Adipose tissue (tissue), 3 donors: Measurements from ENCODE around the gene LHFPL4. TPM values are rescaled to one million over a fixed set of nuclear protein-coding genes. Genes with fewer than 3 reads are reported as not detected.
"Not testable (repeated sequence)": the region's sequence is repeated elsewhere in the genome, so short reads cannot be mapped to it uniquely, and the experiment has no call there.

Experiments used
- H3K27ac ChIP-seq: one replicate; pipeline ENCODE4 v1.5.1; 2013; ENCODE audit warnings: low read depth, low read length
- WGBS, 3 donors: extraction: QIAGEN DNeasy Blood & Tissue Kit; methylation state at CpG; one replicate each; pipeline ENCODE4 v1.1.7; 2013; 5-methylcytosine and 5-hydroxymethylcytosine counted together
- polyA plus RNA-seq, 3 donors: library from polyadenylated mRNA; stranded (reverse); fragments of 200-250 nt; gene quantifications; one replicate each; pipeline ENCODE4 v1.2.3, GENCODE V29; 2013
- donor health status: healthy with polysubstance abuse.
- donor health status: Bipolar disorder and iron deficiency.
- donor health status: healthy.

The LHFPL4 gene
- under 1 TPM in 2 of 3 donors, not detected in 1; 0.01 to 0.51 TPM for polyA plus RNA-seq

- whole genome bisulfite sequencing, 3 donors = 1 to 4% (median 3%) methylated on average over 33 to 75 of the region's 75 CpGs
- no peak within 1 kb of the TSS for H3K27ac ChIP-seq
Observed at GRCh38 chr3:9553021-9553947, at the start of gene LHFPL4. TSS of gene LHFPL4 (minus strand) at chr3:9553822. CDS start at chr3:9552679, 1,143 bp downstream.

DNA sequence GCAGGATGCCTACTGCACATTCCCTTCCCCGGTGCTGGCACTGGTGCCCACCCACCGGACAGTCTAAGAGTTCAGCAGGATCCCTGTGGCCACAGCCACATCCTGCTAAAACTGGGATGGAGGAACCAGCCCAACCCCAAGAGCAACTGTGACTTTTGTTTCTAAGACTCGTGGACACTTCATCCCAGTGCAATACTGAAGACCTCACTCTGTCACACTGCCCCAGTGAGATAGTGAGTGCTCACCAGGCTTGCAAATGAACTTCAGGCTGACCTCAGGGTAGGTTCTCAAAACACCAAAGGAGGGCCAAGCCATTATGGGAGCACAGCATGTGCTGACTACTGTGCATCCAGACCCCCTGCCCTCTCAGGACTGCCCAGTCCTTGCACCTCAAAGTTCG, 49.0 kb upstream of the LHFPL4 start:
- H3K27ac ChIP-seq = no peak overlapping the region
- 77 to 86% (median 79%) methylated on average over 4 of the region's 4 CpGs for WGBS, 3 donors

DNA sequence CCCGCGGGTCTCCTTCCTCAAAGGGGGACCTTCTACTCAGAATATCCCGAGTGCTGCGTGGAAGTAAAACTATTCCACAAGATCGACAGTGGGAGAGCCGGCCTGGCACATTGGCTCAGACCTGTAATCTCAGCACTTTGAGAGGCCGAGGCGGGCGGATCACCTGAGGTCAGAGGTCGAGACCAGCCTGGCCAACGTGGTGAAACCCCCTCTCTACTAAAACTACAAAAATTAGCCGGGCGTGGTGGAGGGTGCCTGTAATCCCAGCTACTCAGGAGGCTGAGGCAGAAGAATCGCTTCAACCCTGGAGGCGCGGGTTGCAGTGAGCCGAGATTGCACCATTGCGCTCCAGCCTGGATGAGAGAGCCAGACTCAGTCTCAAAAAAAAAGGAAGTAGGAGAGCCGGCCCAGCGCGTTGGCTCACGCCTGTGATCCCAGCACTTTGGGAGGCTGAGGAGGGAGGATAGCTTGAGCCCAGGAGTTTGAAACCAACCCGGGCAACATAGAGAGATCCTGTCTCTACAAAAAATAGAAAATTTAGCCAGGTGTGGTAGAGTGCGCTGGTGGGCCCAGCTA, 47.5 kb upstream of the LHFPL4 start:
- WGBS, 3 donors = 69 to 75% (median 71%) methylated on average over 24 of the region's 24 CpGs
- H3K27ac ChIP-seq = not testable (repeated sequence)

GRCh38 chr3:9600597-9600996, 47.0 kb upstream of the LHFPL4 start:
- H3K27ac ChIP-seq = no peak overlapping the region
- 1 to 5% (median 3%) methylated on average over 32 to 42 of the region's 42 CpGs for WGBS, 3 donors

DNA sequence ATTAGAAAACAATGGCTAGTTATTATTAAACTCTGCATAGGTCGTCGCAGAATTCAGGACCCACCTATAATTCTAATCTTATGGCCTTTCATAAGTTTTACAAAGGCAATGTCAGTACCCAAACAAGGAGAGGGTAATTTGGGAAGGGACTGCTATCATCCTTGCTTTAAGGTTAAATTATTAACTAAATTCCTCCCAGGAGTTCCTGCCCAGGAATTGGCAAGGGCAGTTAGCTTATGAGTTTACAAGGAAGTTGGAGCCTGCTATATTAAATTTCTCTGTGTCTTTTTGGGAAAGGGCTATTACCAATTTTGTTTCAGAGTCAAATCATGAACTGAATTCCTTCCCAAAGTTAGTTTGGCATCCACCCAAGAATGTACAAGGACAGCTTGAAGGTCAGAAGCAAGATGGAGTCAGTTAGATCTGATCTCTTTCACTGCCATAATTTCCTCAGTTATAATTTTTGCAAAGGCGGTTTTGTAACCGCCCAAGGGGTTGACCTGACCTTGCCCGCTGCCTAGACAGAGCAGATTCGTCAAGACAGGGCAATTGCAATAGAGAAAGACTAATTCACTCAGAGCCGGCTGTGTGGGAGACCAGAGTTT, 45.3 kb upstream of the LHFPL4 start:
- WGBS, 3 donors = 71 to 85% (median 84%) methylated on average over 7 of the region's 7 CpGs
- no peak overlapping the region for H3K27ac ChIP-seq

- H3K27ac ChIP-seq = no peak overlapping the region
Observed at GRCh38 chr3:9595877-9596276, 42.3 kb upstream of the LHFPL4 start.

GRCh38 chr3:9591781-9592180, 38.2 kb upstream of the LHFPL4 start:
- WGBS, 3 donors = 92 to 96% (median 94%) methylated on average over 16 to 28 of the region's 28 CpGs
- H3K27ac ChIP-seq = not testable (repeated sequence)

- 28 to 68% (median 38%) methylated on average over 8 of the region's 8 CpGs for WGBS, 3 donors
- no peak overlapping the region for H3K27ac ChIP-seq
Observed at GRCh38 chr3:9590282-9590791, 36.7 kb upstream of the LHFPL4 start.

GRCh38 chr3:9583792-9584191, 30.2 kb upstream of the LHFPL4 start:
- H3K27ac ChIP-seq = no peak overlapping the region
- 85 to 92% (median 86%) methylated on average over 1 of the region's 1 CpG for WGBS, 3 donors

GRCh38 chr3:9583371-9583770, 29.7 kb upstream of the LHFPL4 start:
- 72 to 92% (median 83%) methylated on average over 3 of the region's 3 CpGs for WGBS, 3 donors
- no peak overlapping the region for H3K27ac ChIP-seq

GRCh38 chr3:9582332-9582731, 28.7 kb upstream of the LHFPL4 start:
- H3K27ac ChIP-seq = no peak overlapping the region
- 53 to 72% (median 71%) methylated on average over 3 of the region's 3 CpGs for WGBS, 3 donors

DNA sequence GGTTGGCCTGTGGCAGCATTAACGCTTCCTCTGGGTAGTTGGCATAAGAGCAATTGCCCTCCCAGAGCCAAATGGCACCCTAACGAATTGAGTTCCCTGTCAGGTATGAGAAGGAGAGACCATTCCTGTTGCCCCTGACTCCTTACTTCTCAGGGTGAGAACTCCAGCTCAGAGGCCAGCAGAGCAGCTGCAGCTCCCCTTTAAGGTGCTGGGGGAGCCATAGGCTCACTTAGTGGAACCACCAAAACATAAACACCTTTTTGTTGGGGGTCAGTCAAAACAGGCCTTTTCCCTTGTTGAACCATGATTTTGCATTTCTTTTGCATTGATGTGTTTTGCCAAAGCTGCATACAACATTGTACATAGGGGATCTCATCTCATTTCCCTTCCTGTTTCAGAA, 28.1 kb upstream of the LHFPL4 start:
- 64 to 67% (median 65%) methylated on average over 2 of the region's 2 CpGs for WGBS, 3 donors

DNA sequence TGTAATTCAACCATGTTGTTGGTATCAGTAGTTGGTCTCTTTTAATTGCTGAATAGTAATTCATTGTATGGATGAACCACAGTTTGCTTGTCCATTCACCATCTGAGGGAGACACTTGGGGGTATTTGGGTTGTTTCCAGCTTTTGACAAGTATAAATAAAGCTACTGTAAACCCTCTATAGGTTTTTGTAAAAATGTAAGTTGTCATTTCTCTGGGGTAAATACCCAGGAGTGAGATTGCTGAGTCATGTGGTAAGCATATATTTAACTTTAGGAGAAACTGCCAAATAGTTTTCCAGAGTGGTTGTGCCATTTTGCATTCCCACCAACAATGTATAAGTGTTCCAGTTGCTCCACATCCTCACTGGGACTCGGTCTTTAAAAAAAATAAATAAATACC, 15.4 kb upstream of the LHFPL4 start:
- 73 to 89% (median 83%) methylated on average over 1 of the region's 1 CpG for WGBS, 3 donors
- H3K27ac ChIP-seq = no peak overlapping the region

More for the DNA sequence above, 28.1 kb upstream of the LHFPL4 start:
- no peak overlapping the region for H3K27ac ChIP-seq

GRCh38 chr3:9565316-9565715, 11.7 kb upstream of the LHFPL4 start:
- no peak overlapping the region for H3K27ac ChIP-seq
- WGBS, 3 donors = 83 to 91% (median 90%) methylated on average over 2 of the region's 2 CpGs

DNA sequence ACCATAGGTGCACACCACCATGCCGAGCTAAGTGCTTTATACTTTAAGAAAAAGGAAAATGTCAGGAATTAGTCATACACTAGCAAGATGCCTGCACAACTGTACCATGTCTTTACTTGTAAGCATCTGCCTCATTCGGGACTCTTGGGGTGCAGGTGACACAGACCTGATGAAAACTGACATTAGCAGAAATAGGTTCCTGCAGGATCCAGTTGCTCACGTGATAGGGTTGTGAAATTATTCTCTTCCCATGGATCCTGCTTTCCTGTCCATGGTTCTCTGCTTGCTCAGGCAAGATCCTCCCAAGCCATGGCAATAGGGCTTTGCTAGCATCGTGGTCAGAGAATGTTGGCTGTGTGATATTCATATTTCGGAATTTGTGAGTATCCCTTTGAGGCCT, 10.2 kb upstream of the LHFPL4 start:
- WGBS, 3 donors = 68 to 82% (median 75%) methylated on average over 5 of the region's 5 CpGs
- H3K27ac ChIP-seq = no peak overlapping the region

GRCh38 chr3:9560056-9560455, 6.4 kb upstream of the LHFPL4 start:
- not testable (repeated sequence) for H3K27ac ChIP-seq
- WGBS, 3 donors = 94 to 100% (median 95%) methylated on average over 11 to 24 of the region's 24 CpGs

GRCh38 chr3:9553948-9554513, 409 bp upstream of the LHFPL4 start:
- no peak overlapping the region for H3K27ac ChIP-seq
- WGBS, 3 donors = 25 to 28% (median 26%) methylated on average over 12 of the region's 12 CpGs

DNA sequence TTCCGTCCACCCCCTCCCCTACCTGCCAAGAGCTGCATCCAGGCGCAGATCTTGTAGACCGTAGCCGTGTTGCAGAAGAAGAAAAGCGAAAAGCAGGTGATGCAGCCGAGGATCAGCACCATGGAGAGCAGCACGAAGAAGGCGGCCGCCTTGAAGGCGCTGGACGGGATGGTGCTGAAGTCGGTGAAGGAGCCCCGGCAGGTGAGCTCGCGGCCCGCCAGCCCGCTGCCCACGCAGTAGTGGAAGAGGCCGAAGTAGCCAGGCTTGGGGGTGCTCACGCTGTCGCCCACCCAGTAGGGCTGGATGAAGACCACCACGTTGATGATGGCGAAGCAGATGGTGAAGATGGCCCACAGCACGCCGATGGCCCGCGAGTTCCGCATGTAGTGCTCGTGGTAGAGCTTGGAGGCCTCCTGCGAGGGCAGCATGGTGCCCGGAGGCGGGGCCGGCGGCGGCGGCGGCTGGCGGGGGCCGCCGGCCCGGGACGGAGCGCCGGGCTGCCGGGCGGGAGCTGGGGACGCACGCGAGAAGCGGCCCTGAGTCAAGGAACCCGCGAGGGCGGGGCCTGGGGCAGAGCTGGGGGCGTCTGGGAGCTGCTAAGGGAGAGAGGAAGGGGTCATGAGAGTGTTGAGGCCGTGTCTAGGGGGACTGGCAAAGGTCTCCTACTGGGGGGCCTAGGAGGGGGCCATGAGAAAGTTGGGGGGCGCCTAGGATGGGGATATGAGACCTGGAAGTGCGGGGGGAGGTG, 1.2 kb downstream of the LHFPL4 start:
- 4 to 8% (median 7%) methylated on average over 42 to 57 of the region's 57 CpGs for WGBS, 3 donors
- H3K27ac ChIP-seq = no peak overlapping the region
